Neural crest cell (in vitro differentiated cells): ENCODE results near the gene ADAMTS17. TPM values are rescaled to one million over a fixed set of nuclear protein-coding genes. Genes with fewer than 3 reads are reported as not detected.

Experiments
- DNase-seq: peaks from one replicate; pipeline ENCODE4 v3.0.0; 2021; ENCODE audit warnings: low read depth, mixed read lengths, low spot score
- H3K27ac Mint-ChIP-seq: one replicate; pipeline ENCODE4 v1.8.0; 2021; ENCODE audit warnings: mild to moderate bottlenecking, mixed read lengths; ENCODE audit not compliant: unreplicated experiment
- H3K27me3 Mint-ChIP-seq: 2 replicates; pipeline ENCODE4 v1.8.0; 2021; ENCODE audit warnings: low read depth, mild to moderate bottlenecking, mixed read lengths
- H3K36me3 Mint-ChIP-seq: 2 replicates; pipeline ENCODE4 v1.8.0; 2021; ENCODE audit warnings: low read depth, mild to moderate bottlenecking, mixed read lengths
- H3K4me1 Mint-ChIP-seq: 2 replicates; pipeline ENCODE4 v1.8.0; 2021; ENCODE audit warnings: mixed read lengths
- H3K4me3 Mint-ChIP-seq: one replicate; pipeline ENCODE4 v1.8.0; 2021; ENCODE audit warnings: mild to moderate bottlenecking, mixed read lengths
- H3K9me3 Mint-ChIP-seq: 2 replicates; pipeline ENCODE4 v1.8.0; 2021; ENCODE audit warnings: mixed read lengths
- CTCF ChIP-seq: fragments of 200-600 bp; sonication (generic); conservative IDR thresholded peaks from 2 replicates; pipeline ENCODE4 v1.5.0; 2021; ENCODE audit warnings: antibody characterized with exemption, mild to moderate bottlenecking
- total RNA-seq: library from RNA; stranded (reverse); gene quantifications from 2 replicates; pipeline ENCODE4 v1.2.1, GENCODE V29; 2021

ADAMTS17 gene
- total RNA-seq, 1 donor from 2014 or later: 2.3 TPM

GRCh38 chr15:99987119-99987506 is 354.7 kb downstream of the ADAMTS17 start:
- no peak for TF ChIP-seq CTCF
- Mint-ChIP-seq H3K27me3 (no peaks in the 10 kb centered on the region), H3K27ac (no peak overlapping the region), H3K4me3 (no peak overlapping the region), H3K4me1 (peaks cover 47% of the 10 kb centered on the region), H3K36me3 (peaks cover 2% of the 10 kb centered on the region), H3K9me3 (peaks cover 2% of the 10 kb centered on the region)
- DNase-seq: no peak

- no peak for TF ChIP-seq CTCF
- Mint-ChIP-seq H3K36me3 (peaks cover 2% of the 10 kb centered on the region), H3K9me3 (peaks cover 2% of the 10 kb centered on the region), H3K4me1 (peaks cover 47% of the 10 kb centered on the region), H3K4me3 (peak overlapping the region; percentile 67), H3K27ac (peak overlapping the region; percentile 90), H3K27me3 (no peaks in the 10 kb centered on the region)
- DNase-seq: no peak
Measured at GRCh38 chr15:99986297-99987118, 355.3 kb downstream of the ADAMTS17 start.

- DNase-seq: no peak
- H3K36me3 Mint-ChIP-seq: peaks cover 2% of the 10 kb centered on the region
- peak overlapping the region; percentile 90 for H3K27ac Mint-ChIP-seq
- no peaks in the 10 kb centered on the region for H3K27me3 Mint-ChIP-seq
- H3K4me1 Mint-ChIP-seq: peaks cover 47% of the 10 kb centered on the region
- no peak for TF ChIP-seq CTCF
- H3K4me3 Mint-ChIP-seq: peak overlapping the region; percentile 67
- peaks cover 2% of the 10 kb centered on the region for H3K9me3 Mint-ChIP-seq
Measured at GRCh38 chr15:99985878-99986277, 355.9 kb downstream of the ADAMTS17 start.

- no peak for TF ChIP-seq CTCF
- no peaks in the 10 kb centered on the region for H3K27me3 Mint-ChIP-seq
- H3K27ac Mint-ChIP-seq: peak overlapping the region; percentile 71
- H3K36me3 Mint-ChIP-seq: peaks cover 2% of the 10 kb centered on the region
- H3K9me3 Mint-ChIP-seq: peaks cover 2% of the 10 kb centered on the region
- H3K4me1 Mint-ChIP-seq: peaks cover 47% of the 10 kb centered on the region
- H3K4me3 Mint-ChIP-seq: no peak overlapping the region
- no peak for DNase-seq
Measured at GRCh38 chr15:99984491-99985243, 357.1 kb downstream of the ADAMTS17 start.

- peak; percentile 18 for DNase-seq
- H3K4me1 Mint-ChIP-seq: peaks cover 47% of the 10 kb centered on the region
- no peak for TF ChIP-seq CTCF
- peak overlapping the region; percentile 72 for H3K27ac Mint-ChIP-seq
- no peaks in the 10 kb centered on the region for H3K9me3 Mint-ChIP-seq
- H3K4me3 Mint-ChIP-seq: peak overlapping the region; percentile 41
- H3K27me3 Mint-ChIP-seq: no peaks in the 10 kb centered on the region
- peaks cover 2% of the 10 kb centered on the region for H3K36me3 Mint-ChIP-seq
Measured at GRCh38 chr15:99983886-99984286, 357.9 kb downstream of the ADAMTS17 start.
